ENCODE data around the gene COBLL1. TPM values are rescaled to one million over a fixed set of nuclear protein-coding genes. Genes with fewer than 3 reads are reported as not detected.

The COBLL1 gene
- total RNA-seq, 1 donor from 2014 or later: 95.3 TPM

- Histone ChIP-seq H3K27ac (no peak overlapping the region), H3K36me3 (no peaks in the 10 kb centered on the region), H3K4me3 (no peak overlapping the region), H3K9me3 (no peaks in the 10 kb centered on the region), H3K27me3 (no peaks in the 10 kb centered on the region), H3K4me1 (peaks cover 4% of the 10 kb centered on the region)
- ATAC-seq (no peak), DNase-seq (no peak)
- TF ChIP-seq CTCF (IDR thresholded peaks at IDR 0.05): no peak
- intact Hi-C loops (cut with DNase I): no loop called here
These were observed 40.7 kb upstream of the COBLL1 start for GRCh38 chr2:164882276-164882675.

- Histone ChIP-seq H3K4me3 (no peak overlapping the region), H3K4me1 (peaks cover 4% of the 10 kb centered on the region), H3K27ac (no peak overlapping the region), H3K27me3 (no peaks in the 10 kb centered on the region), H3K36me3 (no peaks in the 10 kb centered on the region), H3K9me3 (no peaks in the 10 kb centered on the region)
- no peak for DNase-seq
- intact Hi-C loops (cut with DNase I): no loop called here
- TF ChIP-seq CTCF (IDR thresholded peaks at IDR 0.05): no peak
- no peak for ATAC-seq
These were observed 39.9 kb upstream of the COBLL1 start for GRCh38 chr2:164881524-164881923.

GRCh38 chr2:164879901-164880535 lies 38.4 kb upstream of the COBLL1 start:
- H3K9me3 ChIP-seq: no peaks in the 10 kb centered on the region
- no peak for DNase-seq
- H3K27ac ChIP-seq: no peak overlapping the region

GRCh38 chr2:164877927-164878326 lies 36.3 kb upstream of the COBLL1 start:
- no peak for TF ChIP-seq CTCF (IDR thresholded peaks at IDR 0.05)
- H3K4me3 ChIP-seq: no peak overlapping the region
- no peak for ATAC-seq

More at GRCh38 chr2:164879901-164880535, 38.4 kb upstream of the COBLL1 start:
- no peak overlapping the region for H3K4me3 ChIP-seq
- peaks cover 4% of the 10 kb centered on the region for H3K4me1 ChIP-seq
- TF ChIP-seq CTCF (IDR thresholded peaks at IDR 0.05): no peak
- intact Hi-C loops (cut with DNase I): no loop called here
- no peak for ATAC-seq
- no peaks in the 10 kb centered on the region for H3K36me3 ChIP-seq
- H3K27me3 ChIP-seq: no peaks in the 10 kb centered on the region

GRCh38 chr2:164877169-164877568 lies 35.5 kb upstream of the COBLL1 start:
- Histone ChIP-seq H3K4me1 (peaks cover 4% of the 10 kb centered on the region), H3K27me3 (no peaks in the 10 kb centered on the region), H3K27ac (no peak overlapping the region), H3K36me3 (no peaks in the 10 kb centered on the region), H3K4me3 (no peak overlapping the region), H3K9me3 (no peaks in the 10 kb centered on the region)
- no peak for DNase-seq
- TF ChIP-seq CTCF (IDR thresholded peaks at IDR 0.05): no peak
- ATAC-seq: no peak
- intact Hi-C loops (cut with DNase I): no loop called here

More at GRCh38 chr2:164877927-164878326, 36.3 kb upstream of the COBLL1 start:
- no peaks in the 10 kb centered on the region for H3K27me3 ChIP-seq
- H3K27ac ChIP-seq: no peak overlapping the region
- H3K9me3 ChIP-seq: no peaks in the 10 kb centered on the region
- peaks cover 4% of the 10 kb centered on the region for H3K4me1 ChIP-seq
- H3K36me3 ChIP-seq: no peaks in the 10 kb centered on the region
- intact Hi-C loops (cut with DNase I): no loop called here
- DNase-seq: no peak

Data from upper lobe of right lung (tissue), 1 donor.